GM12878 (cell line): Measurements from ENCODE around the gene UMAD1. TPM values are rescaled to one million over a fixed set of nuclear protein-coding genes. Genes with fewer than 3 reads are reported as not detected.

Experiments used
- ATAC-seq: fragments of 200-7000 bp; cut with Tn5 transposase; 3 replicates; pipeline ENCODE4 v1.9.1; 2020; ENCODE audit warnings: mild to moderate bottlenecking, moderate library complexity
- BruUV-seq: library from RNA; stranded (reverse); fragments of 400-500 nt; replicated peaks from 2 replicates; lab custom pipeline; 2021; lab: Mats Ljungman, UMichigan
- CTCF ChIA-PET: fragments of 300-600 bp; sonication (Branson Sonifier 250); formaldehyde crosslinking; extraction: SDS; loops from one replicate; lab custom pipeline; 2021; ENCODE audit warnings: inconsistent platforms; lab: Yijun Ruan, JAX
- POLR2A ChIA-PET: fragments of 350-600 bp; formaldehyde crosslinking; extraction: SDS; loops from one replicate; lab custom pipeline; 2021; ENCODE audit warnings: inconsistent platforms; lab: Charles Lee
- RAD21 ChIA-PET: fragments of 300-600 bp; sonication (Branson Sonifier 250); formaldehyde crosslinking; loops from one replicate; lab custom pipeline; 2023; ENCODE audit warnings: antibody characterized with exemption; ENCODE audit not compliant: unreplicated experiment; lab: Charles Lee
- SMC1A ChIA-PET: fragments of 300-600 bp; sonication (Branson Sonifier 250); formaldehyde crosslinking; loops from one replicate; lab custom pipeline; 2023; ENCODE audit not compliant: unreplicated experiment, uncharacterized antibody; lab: Charles Lee
- DNase-seq: peaks from one replicate; pipeline ENCODE4 v3.0.0-alpha.2; 2011; ENCODE audit warnings: low read depth, low spot score
- FAIRE-seq: peaks from 3 replicates; lab custom pipeline; 2011; peaks lifted over from hg19 to GRCh38; lab: Jason Lieb, UNC
- H2AFZ ChIP-seq: 2 replicates; pipeline ENCODE4 v1.6.0; 2011; ENCODE audit warnings: low read depth, low read length, control low read depth; ENCODE audit not compliant: control insufficient read depth
- H3K27ac ChIP-seq: 2 replicates; pipeline ENCODE4 v1.5.1; 2011; ENCODE audit warnings: control low read depth; ENCODE audit not compliant: control insufficient read depth, insufficient read depth
- H3K27me3 ChIP-seq, 2 experiments: replicated peaks in 1 of 2; 2 replicates each; pipeline versions ENCODE4 v1.6.0 to v1.6.1; 2011; ENCODE audit warnings: low read length in 1 of 2; ENCODE audit not compliant: control insufficient read depth in 2 of 2, insufficient read depth in 2 of 2
- H3K36me3 ChIP-seq, 2 experiments: 2 replicates each; pipeline ENCODE4 v1.5.1; 2011; ENCODE audit warnings: low read length in 1 of 2; ENCODE audit not compliant: control insufficient read depth in 2 of 2, insufficient read depth in 2 of 2
- H3K4me1 ChIP-seq: 2 replicates; pipeline ENCODE4 v1.6.1; 2011; ENCODE audit warnings: mild to moderate bottlenecking, low read length, moderate library complexity, mixed read lengths; ENCODE audit not compliant: control insufficient read depth, insufficient read depth
- H3K4me2 ChIP-seq: 2 replicates; pipeline ENCODE4 v1.6.0; 2011; ENCODE audit warnings: control low read depth; ENCODE audit not compliant: control insufficient read depth, insufficient read depth
- H3K4me3 ChIP-seq: fragments of 200-600 bp; sonication (generic); 2 replicates; pipeline ENCODE4 v1.5.1; 2016
- H3K79me2 ChIP-seq: 2 replicates; pipeline ENCODE4 v1.6.0; 2011; ENCODE audit warnings: low read length; ENCODE audit not compliant: control insufficient read depth, insufficient read depth
- H3K9ac ChIP-seq: 2 replicates; pipeline ENCODE4 v1.8.0; 2011; ENCODE audit warnings: low read length, control low read depth, mixed read lengths; ENCODE audit not compliant: control insufficient read depth, insufficient read depth
- H3K9me3 ChIP-seq: replicated peaks from 3 replicates; pipeline ENCODE4 v1.5.1; 2011; ENCODE audit warnings: mild to moderate bottlenecking, low read length; ENCODE audit not compliant: control insufficient read depth, insufficient read depth
- H4K20me1 ChIP-seq: 2 replicates; pipeline ENCODE4 v1.6.0; 2011; ENCODE audit not compliant: control insufficient read depth, insufficient read depth
- CBFB ChIP-seq: IDR thresholded peaks from 2 replicates; pipeline ENCODE4 v1.6.1; 2016; ENCODE audit warnings: antibody characterized with exemption, low read depth
- E2F8 ChIP-seq: fragments of 450-650 bp; IDR thresholded peaks from 2 replicates; pipeline ENCODE4 v1.6.1; 2018; ENCODE audit warnings: mild to moderate bottlenecking, low read depth, moderate library complexity; ENCODE audit not compliant: partially characterized antibody
- MXI1 ChIP-seq: fragments of 150-350 bp; IDR thresholded peaks from 2 replicates; pipeline ENCODE4 v1.6.1; 2011; ENCODE audit warnings: low read depth, mild to moderate bottlenecking, inconsistent platforms, low read length, improper control_type of control experiment
- NFXL1 ChIP-seq: fragments of 450-650 bp; IDR thresholded peaks from 2 replicates; pipeline ENCODE4 v1.6.1; 2017; ENCODE audit warnings: antibody characterized with exemption, mild to moderate bottlenecking, borderline replicate concordance
- POLR2AphosphoS2 ChIP-seq: IDR thresholded peaks from 2 replicates; pipeline ENCODE4 v1.6.1; 2011; ENCODE audit warnings: low read depth, mild to moderate bottlenecking, low read length, improper control_type of control experiment, moderate library complexity
- SPI1 ChIP-seq: IDR thresholded peaks from 2 replicates; pipeline ENCODE4 v1.6.1; 2011; ENCODE audit warnings: low read depth, mild to moderate bottlenecking, low read length, moderate library complexity, borderline replicate concordance; ENCODE audit not compliant: insufficient read depth
- SRF ChIP-seq, 2 experiments: IDR thresholded peaks; 2 replicates each; pipeline ENCODE4 v1.6.1; 2011; ENCODE audit warnings: low read depth in 2 of 2, low read length in 2 of 2, mild to moderate bottlenecking in 1 of 2, moderate library complexity in 1 of 2
- ZNF207 ChIP-seq: fragments of 450-650 bp; IDR thresholded peaks from 2 replicates; pipeline ENCODE4 v1.6.1; 2014; ENCODE audit warnings: antibody characterized with exemption, mild to moderate bottlenecking, borderline replicate concordance
- WGBS: methylation state at CpG from one replicate; pipeline ENCODE4 v1.1.6; 2016; ENCODE audit warnings: low lambda C conversion rate; ENCODE audit not compliant: insufficient replicate concordance, insufficient coverage; ENCODE audit errors: missing lambda C conversion rate; 5-methylcytosine and 5-hydroxymethylcytosine counted together
- in situ Hi-C: fragments of 300-500 bp; cut with MboI; formaldehyde crosslinking; loops from 9 replicates; pipeline ENCODE4 v1.14.3; 2018; ENCODE audit warnings: mixed read lengths
- intact Hi-C: fragments of 100-400 bp; cut with micrococcal nuclease; formaldehyde crosslinking; loops from one replicate; pipeline ENCODE4 v1.14.2; 2022; ENCODE audit not compliant: unreplicated experiment
- polyA plus RNA-seq, 11 experiments: library from polyadenylated mRNA; depleted of rRNA in 4 of 11; unstranded in 6 of 11; stranded (reverse) in 5 of 11; fragments of >200 nt; fragmentation: Nextera tagmentation in 4 of 11; fragmentation: Illumina TruSeq in 1 of 11; extraction: Ambion mirVana in 4 of 11; extraction: Trizol in 1 of 11; gene quantifications; 1 replicate in 1 of 11; 2 replicates in 10 of 11; pipeline versions ENCODE4 v1.2.1 to v1.2.3, GENCODE V29; 2011 to 2016; ENCODE audit warnings: inconsistent platforms in 2 of 11, missing spikeins in 2 of 11, low read depth in 1 of 11
- total RNA-seq, 4 experiments: library from RNA; depleted of rRNA in 3 of 4; stranded (reverse); fragments of >200 nt in 3 of 4; fragmentation: Illumina TruSeq in 1 of 4; extraction: Trizol in 1 of 4; gene quantifications; 2 replicates each; pipeline versions ENCODE4 v1.2.1 to v1.2.3, GENCODE V29; 2013 to 2021
- TF ChIP-seq, protein P1 (sequence below): IDR thresholded peaks from 2 replicates; pipeline ENCODE4 v1.6.1; 2012; ENCODE audit warnings: mild to moderate bottlenecking, low read depth, low read length
- TF ChIP-seq, protein P2 (sequence below): fragments of 450-650 bp; IDR thresholded peaks from 2 replicates; pipeline ENCODE4 v1.6.1; 2017; ENCODE audit warnings: antibody characterized with exemption, mild to moderate bottlenecking, moderate library complexity

The UMAD1 gene
- total and polyA plus RNA-seq, 10 of the 15 experiments (the other 5 are each of a cell fraction or from before 2014, with no cell fraction given) = 6.0 to 28.6 (median 9.3) TPM

GRCh38 chr7:7738177-7738576 lies 97.6 kb downstream of the UMAD1 start:
- POLR2A ChIA-PET = interaction anchor here (1.2 kb wide), 2 partner anchors 24 to 30 kb away, joined by 3 read pairs; no protein-coding TSS in a partner anchor
- WGBS = 96% methylated on average over 1 of the region's 1 CpG
- CTCF ChIA-PET = interaction anchor here (0.7 to 3.5 kb wide), 9 partner anchors 8 to 57 kb away, joined by 3 to 27 read pairs (median 6); partner anchors contain the start of gene RPA3
- Histone ChIP-seq H3K27ac (no peak overlapping the region), H3K9me3 (no peaks in the 10 kb centered on the region), H3K79me2 (no peaks in the 10 kb centered on the region), H3K36me3 (no peaks in the 10 kb centered on the region; a peak in 1 of 4 replicates), H3K27me3 (no peaks in the 10 kb centered on the region), H3K9ac (no peak overlapping the region), H4K20me1 (no peaks in the 10 kb centered on the region), H2AFZ (no peak overlapping the region), H3K4me1 (peaks cover 5% of the 10 kb centered on the region; the same call in 1 of the 2 replicates), H3K4me3 (no peak overlapping the region), H3K4me2 (no peak overlapping the region)
- TF ChIP-seq MXI1 (no peak), POLR2AphosphoS2 (no peak), ZNF207 (no peak), SPI1 (no peak), E2F8 (no peak), NFXL1 (no peak), CBFB (no peak), SRF (IDR thresholded peaks at IDR 0.05; ENCODE audit: low read depth in 2 of 2, low read length in 2 of 2) (no peak)
- TF ChIP-seq, protein P1, sequence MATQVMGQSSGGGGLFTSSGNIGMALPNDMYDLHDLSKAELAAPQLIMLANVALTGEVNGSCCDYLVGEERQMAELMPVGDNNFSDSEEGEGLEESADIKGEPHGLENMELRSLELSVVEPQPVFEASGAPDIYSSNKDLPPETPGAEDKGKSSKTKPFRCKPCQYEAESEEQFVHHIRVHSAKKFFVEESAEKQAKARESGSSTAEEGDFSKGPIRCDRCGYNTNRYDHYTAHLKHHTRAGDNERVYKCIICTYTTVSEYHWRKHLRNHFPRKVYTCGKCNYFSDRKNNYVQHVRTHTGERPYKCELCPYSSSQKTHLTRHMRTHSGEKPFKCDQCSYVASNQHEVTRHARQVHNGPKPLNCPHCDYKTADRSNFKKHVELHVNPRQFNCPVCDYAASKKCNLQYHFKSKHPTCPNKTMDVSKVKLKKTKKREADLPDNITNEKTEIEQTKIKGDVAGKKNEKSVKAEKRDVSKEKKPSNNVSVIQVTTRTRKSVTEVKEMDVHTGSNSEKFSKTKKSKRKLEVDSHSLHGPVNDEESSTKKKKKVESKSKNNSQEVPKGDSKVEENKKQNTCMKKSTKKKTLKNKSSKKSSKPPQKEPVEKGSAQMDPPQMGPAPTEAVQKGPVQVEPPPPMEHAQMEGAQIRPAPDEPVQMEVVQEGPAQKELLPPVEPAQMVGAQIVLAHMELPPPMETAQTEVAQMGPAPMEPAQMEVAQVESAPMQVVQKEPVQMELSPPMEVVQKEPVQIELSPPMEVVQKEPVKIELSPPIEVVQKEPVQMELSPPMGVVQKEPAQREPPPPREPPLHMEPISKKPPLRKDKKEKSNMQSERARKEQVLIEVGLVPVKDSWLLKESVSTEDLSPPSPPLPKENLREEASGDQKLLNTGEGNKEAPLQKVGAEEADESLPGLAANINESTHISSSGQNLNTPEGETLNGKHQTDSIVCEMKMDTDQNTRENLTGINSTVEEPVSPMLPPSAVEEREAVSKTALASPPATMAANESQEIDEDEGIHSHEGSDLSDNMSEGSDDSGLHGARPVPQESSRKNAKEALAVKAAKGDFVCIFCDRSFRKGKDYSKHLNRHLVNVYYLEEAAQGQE = no peak
- TF ChIP-seq, protein P2, sequence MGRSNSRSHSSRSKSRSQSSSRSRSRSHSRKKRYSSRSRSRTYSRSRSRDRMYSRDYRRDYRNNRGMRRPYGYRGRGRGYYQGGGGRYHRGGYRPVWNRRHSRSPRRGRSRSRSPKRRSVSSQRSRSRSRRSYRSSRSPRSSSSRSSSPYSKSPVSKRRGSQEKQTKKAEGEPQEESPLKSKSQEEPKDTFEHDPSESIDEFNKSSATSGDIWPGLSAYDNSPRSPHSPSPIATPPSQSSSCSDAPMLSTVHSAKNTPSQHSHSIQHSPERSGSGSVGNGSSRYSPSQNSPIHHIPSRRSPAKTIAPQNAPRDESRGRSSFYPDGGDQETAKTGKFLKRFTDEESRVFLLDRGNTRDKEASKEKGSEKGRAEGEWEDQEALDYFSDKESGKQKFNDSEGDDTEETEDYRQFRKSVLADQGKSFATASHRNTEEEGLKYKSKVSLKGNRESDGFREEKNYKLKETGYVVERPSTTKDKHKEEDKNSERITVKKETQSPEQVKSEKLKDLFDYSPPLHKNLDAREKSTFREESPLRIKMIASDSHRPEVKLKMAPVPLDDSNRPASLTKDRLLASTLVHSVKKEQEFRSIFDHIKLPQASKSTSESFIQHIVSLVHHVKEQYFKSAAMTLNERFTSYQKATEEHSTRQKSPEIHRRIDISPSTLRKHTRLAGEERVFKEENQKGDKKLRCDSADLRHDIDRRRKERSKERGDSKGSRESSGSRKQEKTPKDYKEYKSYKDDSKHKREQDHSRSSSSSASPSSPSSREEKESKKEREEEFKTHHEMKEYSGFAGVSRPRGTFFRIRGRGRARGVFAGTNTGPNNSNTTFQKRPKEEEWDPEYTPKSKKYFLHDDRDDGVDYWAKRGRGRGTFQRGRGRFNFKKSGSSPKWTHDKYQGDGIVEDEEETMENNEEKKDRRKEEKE = no peak
- ATAC-seq (no peak), DNase-seq (no peak), FAIRE-seq (no peak)
- RAD21 ChIA-PET = interaction anchor here (1.1 to 5.5 kb wide), 7 partner anchors 18 to 440 kb away, joined by 3 to 39 read pairs (median 6); partner anchors contain the start of gene RPA3
- SMC1A ChIA-PET = interaction anchor here (0.7 to 8.0 kb wide), 18 partner anchors 11 to 181 kb away, joined by 3 to 87 read pairs (median 8); partner anchors contain the start of gene RPA3
- intact Hi-C loops (loop anchor here (2.0 kb wide), 1 partner anchor 17 kb away; no protein-coding TSS in a partner anchor), in situ Hi-C loops (no loop called here)
- BruUV-seq = no TSS peak
